ENCODE measurements around the gene MX2.

Gene MX2

GRCh38 chr21:41381731-41382130 lies 19.9 kb downstream of the MX2 start:
- H3K9me3 ChIP-seq = peaks cover 3% of the 10 kb centered on the region; the same call in 1 of the 2 replicates
- H3K4me1 ChIP-seq = no peaks in the 10 kb centered on the region
- DNase-seq = no peak
- no peak overlapping the region for H3K4me3 ChIP-seq (ENCODE audit: low read depth, low read length)
- TF ChIP-seq CTCF (IDR thresholded peaks at IDR 0.05; ENCODE audit: low read depth, low read length) = no peak
- H3K27me3 ChIP-seq = no peaks in the 10 kb centered on the region
- H3K36me3 ChIP-seq = no peaks in the 10 kb centered on the region

GRCh38 chr21:41387042-41387819 lies 25.4 kb downstream of the MX2 start:
- Histone ChIP-seq H3K4me1 (no peaks in the 10 kb centered on the region), H3K4me3 (ENCODE audit: low read depth, low read length) (no peak overlapping the region), H3K36me3 (no peaks in the 10 kb centered on the region), H3K9me3 (0 out of 2 replicates have a peak, but pooled peaks cover 3% of the 10 kb centered on the region), H3K27me3 (no peaks in the 10 kb centered on the region)
- no peak for DNase-seq
- no peak for TF ChIP-seq CTCF (IDR thresholded peaks at IDR 0.05; ENCODE audit: low read depth, low read length)

- H3K9me3 ChIP-seq = no peaks in the 10 kb centered on the region
- no peaks in the 10 kb centered on the region for H3K27me3 ChIP-seq
- DNase-seq = no peak
- no peak overlapping the region for H3K4me3 ChIP-seq (ENCODE audit: low read depth, low read length)
- H3K36me3 ChIP-seq = no peaks in the 10 kb centered on the region
- TF ChIP-seq CTCF (IDR thresholded peaks at IDR 0.05; ENCODE audit: low read depth, low read length) = no peak
- H3K4me1 ChIP-seq = no peaks in the 10 kb centered on the region
These were observed 26.0 kb downstream of the MX2 start for GRCh38 chr21:41387824-41388223.

GRCh38 chr21:41388259-41388658 lies 26.4 kb downstream of the MX2 start:
- no peak for TF ChIP-seq CTCF (IDR thresholded peaks at IDR 0.05; ENCODE audit: low read depth, low read length)
- H3K36me3 ChIP-seq = no peaks in the 10 kb centered on the region
- no peak overlapping the region for H3K4me3 ChIP-seq (ENCODE audit: low read depth, low read length)
- H3K27me3 ChIP-seq = no peaks in the 10 kb centered on the region
- DNase-seq = no peak
- H3K4me1 ChIP-seq = no peaks in the 10 kb centered on the region
- no peaks in the 10 kb centered on the region for H3K9me3 ChIP-seq

- no peak for TF ChIP-seq CTCF (IDR thresholded peaks at IDR 0.05; ENCODE audit: low read depth, low read length)
- Histone ChIP-seq H3K9me3 (no peaks in the 10 kb centered on the region), H3K4me3 (ENCODE audit: low read depth, low read length) (no peak overlapping the region), H3K27me3 (no peaks in the 10 kb centered on the region), H3K4me1 (no peaks in the 10 kb centered on the region), H3K36me3 (no peaks in the 10 kb centered on the region)
- no peak for DNase-seq
These were observed 28.3 kb downstream of the MX2 start for GRCh38 chr21:41390043-41390639.

GRCh38 chr21:41393876-41394465 lies 32.1 kb downstream of the MX2 start:
- H3K4me1 ChIP-seq = no peaks in the 10 kb centered on the region
- DNase-seq = no peak
- no peak for TF ChIP-seq CTCF (IDR thresholded peaks at IDR 0.05; ENCODE audit: low read depth, low read length)
- no peaks in the 10 kb centered on the region for H3K27me3 ChIP-seq
- no peaks in the 10 kb centered on the region for H3K36me3 ChIP-seq
- H3K9me3 ChIP-seq = no peaks in the 10 kb centered on the region; the same call in 1 of the 2 replicates
- no peak overlapping the region for H3K4me3 ChIP-seq (ENCODE audit: low read depth, low read length)

Measured in BE2C (cell line).